NB4 (cell line): ENCODE results near the gene AKT3.

Experiments used
- DNase-seq: peaks from one replicate; pipeline ENCODE4 v3.0.0; 2010; ENCODE audit warnings: low read depth
- H3K4me3 ChIP-seq: one replicate; pipeline ENCODE4 v1.5.1; 2011; ENCODE audit warnings: mild to moderate bottlenecking, low read depth, low read length, moderate library complexity
- CTCF ChIP-seq: IDR thresholded peaks from one replicate; pipeline ENCODE4 v1.5.1; 2012; ENCODE audit warnings: low read depth, low read length
- MAX ChIP-seq: IDR thresholded peaks from 2 replicates; pipeline ENCODE4 v1.6.1; 2011; ENCODE audit warnings: low read depth, low read length
- MYC ChIP-seq: IDR thresholded peaks from 2 replicates; pipeline ENCODE4 v1.6.1; 2011; ENCODE audit warnings: low read depth, low read length
- POLR2A ChIP-seq: IDR thresholded peaks from 2 replicates; pipeline ENCODE4 v1.6.1; 2011; ENCODE audit warnings: mild to moderate bottlenecking; ENCODE audit not compliant: insufficient read length; ENCODE audit errors: extremely low read depth

The AKT3 gene

GRCh38 chr1:243719476-243719875, 130.6 kb downstream of the AKT3 start:
- no peak for DNase-seq
- no peak overlapping the region for H3K4me3 ChIP-seq
- TF ChIP-seq MYC (no peak), POLR2A (no peak), MAX (no peak), CTCF (no peak)

GRCh38 chr1:243718893-243719292, 131.2 kb downstream of the AKT3 start:
- no peak overlapping the region for H3K4me3 ChIP-seq
- no peak for DNase-seq
- TF ChIP-seq MAX (no peak), CTCF (no peak), POLR2A (no peak), MYC (no peak)

- no peak for DNase-seq
- H3K4me3 ChIP-seq: no peak overlapping the region
- TF ChIP-seq CTCF (no peak), MAX (no peak), POLR2A (no peak), MYC (no peak)
These were observed 132.0 kb downstream of the AKT3 start for GRCh38 chr1:243718022-243718421.

GRCh38 chr1:243716906-243717305, 133.1 kb downstream of the AKT3 start:
- H3K4me3 ChIP-seq: no peak overlapping the region
- TF ChIP-seq POLR2A (no peak), MAX (no peak), CTCF (no peak), MYC (no peak)
- no peak for DNase-seq

- DNase-seq: peak; percentile 30
- no peak overlapping the region for H3K4me3 ChIP-seq
- TF ChIP-seq CTCF (no peak), MAX (no peak), POLR2A (no peak), MYC (no peak)
These were observed 134.8 kb downstream of the AKT3 start for GRCh38 chr1:243715285-243715684.
